HG02798 (cell line): Measurements from ENCODE around the gene CDC16.
A peak's percentile ranks its signal among the peaks of the same experiment; 100 is the strongest.
"Not testable (repeated sequence)": the region's sequence is repeated elsewhere in the genome, so short reads cannot be mapped to it uniquely, and the experiment has no call there.

Experiments used
- ATAC-seq: cut with Tn5 transposase; IDR thresholded peaks from one replicate; pipeline ENCODE4 v1.9.1; 2021; ENCODE audit warnings: mild to moderate bottlenecking; ENCODE audit not compliant: unreplicated experiment, poor library complexity

CDC16 gene

DNA sequence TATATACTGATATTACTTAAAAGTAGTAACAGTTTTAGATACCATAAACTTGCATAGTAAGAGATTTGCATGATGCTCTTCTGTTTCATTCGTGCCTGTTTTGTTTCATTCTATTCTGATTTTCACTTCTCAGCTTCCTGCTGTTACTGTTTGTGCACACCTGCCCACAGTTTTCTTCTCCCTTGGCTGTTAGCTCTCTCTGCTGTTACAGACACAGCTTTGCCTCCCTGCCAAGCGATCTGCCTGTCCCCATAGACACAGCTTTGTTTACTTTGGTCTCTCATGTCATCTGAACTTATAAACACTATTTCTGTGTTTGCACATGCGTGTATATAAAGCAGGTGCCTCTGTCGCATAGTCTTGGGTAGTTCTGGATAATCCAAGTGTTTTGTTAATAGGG lies 25.3 kb downstream of the CDC16 start:
- peak; percentile 64 for ATAC-seq

DNA sequence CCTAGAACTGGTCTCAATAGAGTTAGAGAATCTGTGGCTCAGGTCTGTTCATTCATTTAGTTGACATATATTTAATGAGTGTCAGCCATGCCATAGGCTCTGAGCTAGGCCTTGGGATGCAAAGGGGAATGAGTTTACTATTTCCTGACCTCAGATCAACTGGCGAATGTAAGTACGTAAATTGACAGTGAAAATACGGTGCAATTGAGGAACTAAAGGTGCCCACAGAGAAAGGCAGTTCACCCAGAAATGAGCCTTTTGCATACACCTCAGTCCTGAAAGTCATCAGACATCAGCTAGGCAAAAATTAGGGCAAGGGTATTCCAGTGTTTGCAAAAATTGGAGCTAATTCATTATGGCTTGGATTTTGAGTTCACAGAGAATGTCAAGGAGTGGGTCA lies 26.1 kb downstream of the CDC16 start:
- no peak for ATAC-seq

DNA sequence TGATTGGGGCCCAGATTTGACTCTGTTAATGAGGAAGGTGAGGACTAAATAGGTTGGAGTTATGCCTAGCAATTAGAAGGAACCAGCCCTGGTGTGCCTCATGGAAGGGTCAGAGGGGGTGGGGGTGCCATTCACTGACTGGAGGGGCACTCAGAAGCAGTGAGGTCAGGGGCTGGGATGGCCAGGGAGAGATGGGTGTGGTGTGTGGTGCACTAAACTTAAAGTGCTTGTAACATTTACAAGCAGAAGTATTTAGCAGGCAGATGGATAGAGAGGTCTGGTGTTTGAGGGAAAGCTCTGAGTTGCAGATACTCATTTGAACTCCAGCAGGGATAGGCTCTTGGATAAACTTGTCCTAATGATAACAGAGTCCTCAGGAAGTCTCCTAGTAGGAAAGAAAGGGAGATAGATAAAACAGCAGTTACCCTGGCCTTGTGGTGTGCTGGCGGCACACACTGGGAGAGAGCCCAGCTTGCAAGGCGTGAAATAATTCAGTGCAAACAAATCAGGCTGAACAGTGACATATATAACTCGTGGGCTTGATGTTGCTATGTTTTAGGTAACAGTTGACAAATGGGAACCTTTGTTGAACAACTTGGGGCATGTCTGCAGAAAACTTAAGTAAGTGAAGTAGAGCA lies 26.8 kb downstream of the CDC16 start:
- no peak for ATAC-seq

DNA sequence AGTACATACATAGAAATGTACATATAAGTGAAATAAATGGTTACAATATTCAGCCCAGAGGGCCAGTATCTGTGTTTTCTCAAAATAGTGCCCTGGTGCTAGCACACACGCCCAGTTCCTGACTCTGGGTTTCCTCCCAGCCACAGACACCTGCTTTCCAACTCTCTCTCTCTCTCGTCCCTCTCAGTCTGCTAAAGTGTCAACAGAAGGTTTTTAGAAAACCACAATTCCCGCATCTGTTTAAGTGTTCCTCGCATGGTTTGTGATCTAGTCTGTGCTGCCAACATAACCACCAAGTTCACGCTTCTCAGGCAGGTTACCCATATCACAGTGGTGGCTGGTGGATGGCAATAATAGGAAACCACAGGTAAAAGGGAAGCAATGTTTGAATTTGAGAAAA lies 28.9 kb downstream of the CDC16 start:
- peak; percentile 60 for ATAC-seq

DNA sequence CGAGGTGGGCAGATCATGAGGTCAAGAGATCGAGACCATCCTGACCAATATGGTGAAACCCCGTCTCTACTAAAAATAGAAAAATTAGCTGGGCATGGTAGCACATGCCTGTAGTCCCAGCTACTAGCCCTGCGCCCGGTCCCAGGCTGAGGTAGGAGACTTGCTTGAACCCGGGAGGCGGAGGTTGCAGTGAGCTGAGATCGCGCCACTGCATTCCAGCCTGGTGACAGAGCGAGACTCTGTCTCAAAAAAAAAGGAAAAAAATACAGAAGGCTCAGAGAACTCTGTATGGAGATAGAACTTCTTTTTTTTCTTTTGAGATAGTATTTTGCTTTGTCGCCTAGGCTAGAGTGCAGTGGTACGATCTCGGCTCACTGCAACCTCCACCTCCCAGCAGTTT lies 29.6 kb downstream of the CDC16 start:
- ATAC-seq = not testable (repeated sequence)

DNA sequence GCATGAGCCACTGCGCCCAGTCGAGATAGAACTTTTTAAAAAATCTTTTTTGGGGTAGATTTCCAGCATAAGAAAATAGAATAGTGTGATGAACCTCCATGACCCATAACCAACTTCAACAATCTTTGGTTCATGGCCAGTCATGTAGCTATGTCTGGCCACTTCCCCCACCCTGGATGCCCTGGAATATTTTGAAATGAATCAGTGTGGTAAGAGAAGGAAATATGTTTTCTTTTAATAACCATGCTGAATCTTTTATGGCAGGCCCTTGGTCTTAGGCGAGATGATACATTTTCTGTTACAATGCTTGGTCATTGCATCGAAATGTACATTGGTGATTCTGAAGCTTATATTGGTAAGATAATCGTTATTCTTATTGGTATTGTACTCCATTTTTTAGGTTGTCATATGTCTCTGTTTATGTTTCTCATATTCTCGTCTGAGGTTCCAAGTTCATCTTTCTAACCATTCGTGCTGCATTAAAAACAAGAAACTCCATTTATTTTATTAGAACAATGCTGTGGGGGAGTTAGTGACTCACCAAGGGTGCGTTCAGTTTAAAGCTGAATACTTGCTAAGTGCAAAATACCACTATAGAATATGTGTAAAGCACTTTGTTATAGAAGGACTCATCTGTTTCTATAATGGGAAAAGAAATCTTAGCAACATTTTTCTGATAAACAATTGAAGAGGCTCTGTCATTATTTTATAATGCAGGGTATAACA lies 30.4 kb downstream of the CDC16 start:
- no peak for ATAC-seq

DNA sequence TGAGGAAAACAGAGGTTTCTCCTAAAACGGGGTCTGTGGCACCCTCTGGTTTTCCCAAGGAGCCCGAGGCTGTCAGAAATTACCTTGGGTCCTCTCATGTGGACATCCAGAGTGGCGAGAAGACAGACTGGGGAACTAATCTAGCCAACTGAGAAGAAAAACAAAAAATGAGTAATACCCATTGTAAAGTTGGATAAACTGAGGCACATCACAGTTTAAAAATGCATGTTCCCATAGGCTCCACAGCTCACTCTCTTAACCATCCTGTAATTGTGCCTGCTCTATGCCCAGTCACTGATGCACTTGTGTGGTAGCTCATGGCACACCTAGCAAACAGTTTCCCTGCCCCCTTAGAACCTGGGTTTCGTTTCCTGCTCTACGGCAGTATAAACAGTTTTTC lies 31.5 kb downstream of the CDC16 start:
- ATAC-seq = no peak

DNA sequence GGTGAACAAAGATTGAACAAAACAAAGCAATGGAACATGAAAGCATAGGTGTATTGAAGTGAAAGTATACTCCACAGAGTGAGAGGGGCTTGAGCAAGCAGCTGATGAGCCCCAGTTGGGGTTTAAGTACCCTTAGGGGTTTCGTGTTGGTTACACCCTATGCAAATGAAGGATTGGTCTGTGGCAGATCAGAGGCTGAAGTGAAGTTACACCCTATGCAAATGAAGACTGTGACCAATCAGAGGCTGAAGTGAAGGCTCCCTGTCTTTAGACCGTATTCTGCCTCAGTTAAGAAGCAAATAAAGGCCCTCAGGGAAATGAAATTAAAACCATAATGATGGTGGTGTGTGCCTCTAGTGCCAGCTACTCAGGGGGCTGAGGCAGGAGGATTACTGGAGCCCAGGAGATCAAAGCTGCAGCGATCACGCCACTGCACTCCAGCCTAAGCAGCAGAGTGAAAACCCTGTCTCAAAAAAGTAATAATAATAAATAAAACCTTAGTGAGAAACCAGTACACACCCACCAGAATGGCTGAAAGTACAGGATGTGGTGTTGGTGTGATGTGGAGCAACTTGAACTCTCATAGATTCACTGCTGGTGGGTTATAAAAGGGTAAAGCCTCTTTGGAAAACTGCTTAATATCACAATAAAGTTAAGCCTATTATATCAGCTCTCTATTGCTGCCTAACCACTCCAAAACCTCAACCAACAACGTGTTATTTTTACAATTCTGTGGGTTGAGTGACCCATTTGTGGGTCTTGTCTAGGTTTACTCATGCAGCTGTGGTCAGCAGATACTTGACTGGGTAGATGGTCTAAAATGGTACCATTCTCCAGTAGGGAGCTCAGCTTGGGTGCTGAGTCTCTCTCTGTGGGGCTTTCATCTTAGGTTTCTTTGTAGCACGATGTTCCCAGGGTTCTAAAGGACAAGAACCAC lies 33.9 kb downstream of the CDC16 start:
- ATAC-seq = no peak

DNA sequence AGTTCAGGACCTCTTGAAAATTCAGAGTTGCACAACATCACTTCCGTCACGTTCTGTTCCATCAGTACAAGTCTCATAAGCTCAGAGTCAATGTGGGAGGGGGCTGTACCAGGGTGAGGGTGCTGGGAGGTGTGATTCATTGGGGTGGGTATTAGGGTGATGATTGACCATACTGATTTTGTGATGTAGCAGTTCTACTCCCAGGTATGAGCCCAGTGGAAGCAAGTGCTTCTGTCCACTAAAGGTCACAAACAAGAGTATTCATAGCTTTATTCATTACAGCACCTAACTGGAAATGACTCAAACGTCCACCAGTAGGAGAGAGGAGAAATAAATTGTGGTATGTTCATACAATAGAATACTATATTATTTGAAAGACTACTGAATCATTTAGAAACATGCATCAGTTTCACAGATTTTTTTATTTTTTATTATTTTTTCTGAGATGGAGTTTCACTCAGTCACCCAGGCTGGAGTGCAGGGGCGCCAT lies 34.6 kb downstream of the CDC16 start:
- no peak for ATAC-seq

DNA sequence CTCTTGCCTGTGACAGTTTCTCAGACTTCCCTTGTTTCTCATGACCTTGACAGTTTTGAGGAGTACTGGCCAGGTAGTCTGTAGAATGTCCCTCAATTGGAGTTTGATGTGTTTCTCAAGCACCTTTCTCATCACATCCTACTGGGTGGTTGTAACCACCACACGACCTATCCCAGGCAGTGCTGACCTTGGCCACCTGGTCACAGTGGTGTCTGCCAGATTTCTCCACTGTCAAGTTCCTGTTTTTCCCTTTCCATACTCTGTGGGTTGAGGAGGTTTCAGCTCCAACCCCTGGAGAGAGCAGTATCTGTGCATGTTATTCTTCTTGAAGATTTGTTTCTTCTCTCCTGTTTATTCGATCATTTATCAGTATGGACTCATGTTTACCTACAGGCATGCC lies 38.3 kb downstream of the CDC16 start:
- ATAC-seq = no peak

DNA sequence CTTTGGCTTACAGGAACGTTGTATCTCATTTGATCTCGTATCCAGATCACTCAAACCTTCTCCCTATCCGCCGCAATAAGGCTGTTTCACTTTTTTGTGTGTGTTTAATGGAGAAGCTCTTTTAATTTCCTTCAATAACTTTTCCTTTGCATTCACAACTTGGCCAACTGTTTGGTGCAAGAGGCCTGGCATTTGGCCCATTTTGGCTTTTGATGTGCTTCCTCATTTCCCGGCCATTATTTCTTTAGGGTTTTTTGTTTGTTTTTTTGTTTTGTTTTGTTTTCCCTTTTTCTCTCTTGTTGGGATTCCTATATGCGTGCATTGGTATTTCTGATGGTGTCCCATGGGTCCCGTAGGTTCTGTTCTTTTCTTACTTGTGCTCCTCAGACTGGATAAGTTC lies 40.6 kb downstream of the CDC16 start:
- no peak for ATAC-seq

DNA sequence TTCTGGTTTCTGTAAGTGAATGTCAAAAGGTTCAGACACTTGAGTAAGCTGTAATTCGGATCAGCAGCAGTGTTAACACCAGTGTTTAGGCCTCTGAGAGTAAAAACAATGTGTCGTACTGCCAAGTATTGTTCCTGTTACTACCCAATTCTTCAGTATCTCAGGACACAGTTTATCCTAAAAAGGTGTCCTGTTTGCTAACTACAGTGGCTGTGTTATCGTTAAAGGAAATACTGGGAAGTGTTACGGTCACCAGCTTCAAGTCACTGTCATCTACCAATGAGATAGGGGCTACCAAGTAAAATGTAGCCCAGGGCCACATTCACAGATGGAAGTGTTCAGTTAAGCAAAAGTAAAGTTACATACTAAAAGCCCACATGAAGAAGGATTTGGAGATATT lies 44.4 kb downstream of the CDC16 start:
- ATAC-seq = no peak

DNA sequence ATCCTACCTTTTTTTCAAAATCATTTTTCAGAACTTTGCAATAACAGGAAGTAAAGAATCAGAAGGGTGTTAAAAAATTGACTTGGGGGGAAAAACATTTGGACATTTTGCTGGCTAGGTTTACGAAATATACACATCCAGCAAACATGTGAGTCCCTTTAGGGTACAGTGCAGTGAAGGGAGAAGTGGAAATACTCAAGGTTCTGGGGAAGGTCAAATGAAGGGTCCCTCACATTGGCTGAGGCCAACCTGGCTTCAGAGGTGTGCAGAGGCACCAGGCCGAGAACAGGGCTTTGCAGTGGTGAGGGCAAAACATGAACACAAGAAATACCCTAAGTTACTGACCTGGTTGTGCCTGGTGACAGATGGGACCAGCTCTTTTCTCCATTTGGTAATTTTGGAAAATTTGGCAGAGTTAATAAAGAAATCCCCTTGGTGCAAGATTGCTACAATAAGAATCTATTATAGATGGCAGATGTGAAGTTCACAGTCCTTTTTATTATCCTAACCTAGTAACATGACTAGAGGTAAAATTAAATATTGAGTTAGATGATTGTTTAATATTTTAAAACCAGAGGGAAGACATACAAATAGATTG lies 45.2 kb downstream of the CDC16 start:
- ATAC-seq = no peak

DNA sequence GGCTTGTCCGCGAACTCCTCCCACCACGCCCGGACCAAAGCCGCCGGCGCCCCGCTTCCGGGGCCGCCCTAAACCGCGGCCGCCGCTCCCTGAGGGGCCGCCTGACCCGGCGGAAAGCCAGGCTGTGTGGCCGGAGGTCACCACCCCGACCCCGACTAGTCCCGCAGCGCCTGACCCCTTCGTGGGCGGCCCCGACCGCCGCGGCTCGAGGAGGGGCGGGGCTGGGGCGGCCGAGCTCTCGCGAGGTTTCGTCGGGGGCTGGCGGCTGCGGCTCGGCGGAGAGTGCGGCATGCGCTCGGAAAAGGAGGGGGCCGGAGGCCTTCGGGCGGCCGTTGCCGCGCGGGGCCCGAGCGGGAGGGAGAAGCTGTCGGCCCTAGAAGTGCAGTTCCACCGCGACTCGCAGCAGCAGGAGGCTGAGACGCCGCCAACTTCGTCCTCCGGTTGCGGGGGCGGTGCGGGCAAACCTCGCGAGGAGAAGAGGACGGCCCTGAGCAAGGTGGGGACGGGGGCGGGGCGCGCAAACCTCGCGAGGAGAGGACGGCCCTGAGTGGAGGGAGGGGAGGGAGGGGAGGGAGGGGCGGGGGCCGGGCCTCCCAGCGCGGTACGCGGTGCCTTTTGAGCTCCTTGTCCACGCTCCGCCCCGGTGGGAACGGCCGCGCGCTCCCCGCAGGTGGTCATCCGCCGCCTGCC lies 46.8 kb downstream of the CDC16 start, which contains the start of gene UPF3A:
Gene UPF3A, plus strand, starts transcription at position 251 of the 690 bp plus-strand sequence. Its CDS starts 39 bp downstream, at position 290.
- peak; percentile 80 for ATAC-seq

DNA sequence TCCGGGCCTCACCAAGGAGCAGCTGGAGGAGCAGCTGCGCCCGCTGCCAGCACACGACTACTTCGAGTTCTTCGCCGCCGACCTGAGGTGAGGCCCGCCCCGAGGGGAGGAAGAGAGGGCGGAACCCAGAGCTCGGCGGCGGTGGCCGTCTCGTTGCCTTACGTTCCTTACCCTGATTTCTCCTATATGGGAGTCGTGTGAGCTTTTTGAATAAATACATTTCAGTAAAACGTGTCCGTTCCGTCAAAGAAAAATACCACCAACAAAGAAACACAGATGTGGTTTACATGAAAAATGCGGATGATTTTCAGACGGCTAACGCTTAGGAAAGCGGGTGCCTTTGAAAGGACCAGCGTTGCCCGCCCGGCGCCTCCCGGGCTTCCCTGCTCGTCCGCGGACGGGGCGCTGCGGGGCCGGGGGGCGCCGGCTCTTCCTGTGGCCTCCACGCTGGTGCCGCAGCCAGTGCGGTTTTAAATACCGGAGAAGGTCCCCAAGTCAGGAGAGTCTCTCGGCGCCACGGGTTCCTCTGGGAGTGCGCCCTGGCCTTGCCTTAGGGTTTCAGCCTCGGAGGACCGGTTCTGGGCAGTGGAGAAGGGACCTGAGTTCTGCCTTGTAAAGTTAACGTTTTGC lies 47.5 kb downstream of the CDC16 start:
- peak; percentile 58 for ATAC-seq

DNA sequence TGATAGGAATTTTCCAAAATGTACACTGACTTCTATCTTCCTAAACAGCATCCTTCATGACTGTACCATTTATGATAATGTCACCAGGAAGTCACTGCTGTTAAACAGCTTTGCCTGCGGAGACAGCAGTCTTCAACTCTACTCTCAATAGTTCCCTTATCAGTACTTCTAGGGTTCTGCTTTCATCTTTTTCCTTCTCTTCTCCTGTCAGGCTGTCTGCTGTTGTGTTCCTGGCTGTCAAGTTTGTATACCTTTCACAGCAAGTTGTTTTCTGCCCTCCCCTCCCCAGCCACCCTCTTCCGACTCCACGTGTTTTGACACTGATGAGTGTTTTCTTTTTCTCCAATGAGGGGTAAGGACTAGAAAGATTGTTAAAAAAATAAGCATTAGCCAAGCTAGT lies 48.9 kb downstream of the CDC16 start:
- ATAC-seq = no peak

DNA sequence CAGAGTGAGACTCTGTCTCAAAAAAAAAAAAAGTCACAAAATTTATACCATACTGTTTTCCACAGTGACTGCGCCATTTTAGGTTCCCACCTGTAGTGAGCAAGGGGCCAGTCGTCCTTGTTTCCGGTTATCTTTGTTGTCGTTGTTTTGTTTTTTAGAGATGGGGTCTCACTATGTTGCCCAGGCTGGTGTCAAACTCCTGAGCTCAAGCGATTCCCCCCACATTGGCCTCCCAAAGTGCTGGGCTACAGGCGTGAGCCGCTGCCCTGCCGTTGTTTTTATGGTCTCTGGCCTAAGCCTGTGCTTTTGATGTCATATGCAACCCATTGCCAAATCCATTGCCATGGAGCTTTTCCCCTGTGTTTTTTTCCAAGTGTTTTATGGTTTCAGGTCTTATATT lies 50.0 kb downstream of the CDC16 start:
- ATAC-seq = no peak

DNA sequence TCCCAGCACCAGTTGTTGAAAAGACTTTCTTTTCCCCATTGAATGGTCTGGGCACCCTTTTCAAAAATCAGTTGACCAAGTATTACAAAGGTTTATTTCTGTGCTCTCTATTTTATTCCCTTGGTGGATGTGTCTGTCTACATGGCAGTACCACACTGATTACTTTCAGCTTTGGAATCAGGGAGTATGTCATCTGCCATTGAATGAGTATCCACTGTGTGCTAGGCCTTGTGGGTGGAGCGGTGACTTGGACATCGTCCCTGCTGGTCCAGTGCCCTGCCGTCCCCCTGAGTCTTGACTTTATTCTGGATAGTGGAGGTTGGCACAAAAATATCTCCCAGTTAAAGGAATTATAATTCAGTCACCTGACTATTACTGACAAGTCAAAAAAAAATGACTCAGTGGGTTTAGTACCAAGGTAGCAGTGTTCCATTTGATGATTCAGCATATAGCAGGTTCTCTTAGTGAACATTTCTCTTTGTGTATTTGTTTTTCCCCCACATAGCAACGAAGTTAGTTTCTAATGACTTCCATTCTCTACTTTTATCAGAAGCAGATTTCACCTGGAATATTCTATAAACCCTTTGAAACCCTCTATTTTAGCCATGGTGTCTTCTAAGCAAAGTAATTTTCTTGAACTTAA lies 50.6 kb downstream of the CDC16 start:
- ATAC-seq = no peak

DNA sequence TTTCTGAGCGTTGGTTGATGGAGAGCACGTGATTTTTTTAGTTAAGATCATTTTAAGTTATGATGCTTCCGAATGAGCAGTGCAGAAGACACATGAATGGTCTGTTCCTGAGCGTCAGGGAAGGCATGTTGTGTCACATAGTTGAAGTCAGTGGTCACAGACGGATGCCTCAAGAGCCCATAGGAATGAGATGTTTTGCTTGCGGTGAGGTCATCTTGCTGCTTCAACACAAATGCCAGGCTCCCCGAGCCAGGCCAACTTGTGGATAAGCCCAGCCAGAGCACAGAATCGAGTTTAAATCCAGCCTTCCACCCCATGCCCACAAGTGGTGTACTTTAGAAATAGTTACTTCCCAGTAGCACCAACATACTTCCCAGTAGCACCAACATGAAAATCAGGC lies 52.1 kb downstream of the CDC16 start:
- ATAC-seq = no peak
